Measurements from ENCODE around the gene TENM4. TPM values are rescaled to one million over a fixed set of nuclear protein-coding genes. Genes with fewer than 3 reads are reported as not detected.
"Not testable (repeated sequence)": the region's sequence is repeated elsewhere in the genome, so short reads cannot be mapped to it uniquely, and the experiment has no call there.

TENM4 gene
- total RNA-seq, 2 experiments from 2014 or later: not detected

- Histone ChIP-seq H3K36me3 (ENCODE audit: insufficient read depth, low read length) (no peaks in the 10 kb centered on the region), H3K4me3 (ENCODE audit: low read depth, low read length, poor library complexity, severe bottlenecking) (no peak overlapping the region), H2AFZ (ENCODE audit: low read length) (no peak overlapping the region), H3K9me3 (ENCODE audit: low read length) (no peaks in the 10 kb centered on the region), H3K27ac (ENCODE audit: low read depth, low read length, poor library complexity, severe bottlenecking) (no peak overlapping the region), H3K4me2 (ENCODE audit: low read length) (no peak overlapping the region), H3K4me1 (ENCODE audit: insufficient read depth, low read length, poor library complexity, severe bottlenecking) (no peaks in the 10 kb centered on the region), H3K79me2 (ENCODE audit: insufficient read depth, low read depth, low read length) (no peaks in the 10 kb centered on the region), H3K9me2 (ENCODE audit: insufficient read depth, low read length) (no peaks in the 10 kb centered on the region), H4K20me1 (ENCODE audit: insufficient read depth, low read length) (no peaks in the 10 kb centered on the region)
- no TSS peak for BruUV-seq (replicated peaks)
- CTCF ChIA-PET (ENCODE audit: unreplicated experiment): no interaction called here
- POLR2A ChIA-PET: no interaction called here
- intact Hi-C loops (cut with micrococcal nuclease; ENCODE audit: unreplicated experiment): no loop called here
- DNase-seq (ENCODE audit: low spot score): no peak
- TF ChIP-seq EZH2phosphoT487 (IDR thresholded peaks at IDR 0.05; ENCODE audit: borderline replicate concordance, low read depth, low read length): no peak
- TF ChIP-seq CTCF (conservative IDR thresholded peaks at IDR 0.05; ENCODE audit: low read length): no peak
Observed at GRCh38 chr11:78886616-78887015, 554.2 kb downstream of the TENM4 start.

GRCh38 chr11:78884761-78885160 is 556.1 kb downstream of the TENM4 start:
- no peak overlapping the region for H3K4me2 ChIP-seq (ENCODE audit: low read length)
- no peak overlapping the region for H3K27ac ChIP-seq (ENCODE audit: low read depth, low read length, poor library complexity, severe bottlenecking)
- H2AFZ ChIP-seq (ENCODE audit: low read length): no peak overlapping the region
- TF ChIP-seq EZH2phosphoT487 (IDR thresholded peaks at IDR 0.05; ENCODE audit: borderline replicate concordance, low read depth, low read length): no peak
- TF ChIP-seq CTCF (conservative IDR thresholded peaks at IDR 0.05; ENCODE audit: low read length): no peak
- POLR2A ChIA-PET: no interaction called here
- CTCF ChIA-PET (ENCODE audit: unreplicated experiment): no interaction called here
- no peaks in the 10 kb centered on the region for H3K4me1 ChIP-seq (ENCODE audit: insufficient read depth, low read length, poor library complexity, severe bottlenecking)
- no peaks in the 10 kb centered on the region for H4K20me1 ChIP-seq (ENCODE audit: insufficient read depth, low read length)
- H3K4me3 ChIP-seq (ENCODE audit: low read depth, low read length, poor library complexity, severe bottlenecking): no peak overlapping the region
- H3K36me3 ChIP-seq (ENCODE audit: insufficient read depth, low read length): no peaks in the 10 kb centered on the region
- no peaks in the 10 kb centered on the region for H3K79me2 ChIP-seq (ENCODE audit: insufficient read depth, low read depth, low read length)
- BruUV-seq (replicated peaks): no TSS peak
- intact Hi-C loops (cut with micrococcal nuclease; ENCODE audit: unreplicated experiment): no loop called here
- no peaks in the 10 kb centered on the region for H3K9me3 ChIP-seq (ENCODE audit: low read length)
- no peaks in the 10 kb centered on the region for H3K9me2 ChIP-seq (ENCODE audit: insufficient read depth, low read length)
- DNase-seq (ENCODE audit: low spot score): no peak

- Histone ChIP-seq H3K36me3 (ENCODE audit: insufficient read depth, low read length) (no peaks in the 10 kb centered on the region), H3K79me2 (ENCODE audit: insufficient read depth, low read depth, low read length) (no peaks in the 10 kb centered on the region), H3K4me2 (ENCODE audit: low read length) (no peak overlapping the region), H3K27ac (ENCODE audit: low read depth, low read length, poor library complexity, severe bottlenecking) (no peak overlapping the region), H3K9me2 (ENCODE audit: insufficient read depth, low read length) (no peaks in the 10 kb centered on the region), H2AFZ (ENCODE audit: low read length) (no peak overlapping the region), H4K20me1 (ENCODE audit: insufficient read depth, low read length) (no peaks in the 10 kb centered on the region), H3K9me3 (ENCODE audit: low read length) (no peaks in the 10 kb centered on the region), H3K4me1 (ENCODE audit: insufficient read depth, low read length, poor library complexity, severe bottlenecking) (no peaks in the 10 kb centered on the region), H3K4me3 (ENCODE audit: low read depth, low read length, poor library complexity, severe bottlenecking) (no peak overlapping the region)
- POLR2A ChIA-PET: interaction anchor here (0.7 kb wide), 1 partner anchor 15 kb away, joined by 3 read pairs; no protein-coding TSS in a partner anchor
- TF ChIP-seq CTCF (conservative IDR thresholded peaks at IDR 0.05; ENCODE audit: low read length) (no peak), EZH2phosphoT487 (IDR thresholded peaks at IDR 0.05; ENCODE audit: borderline replicate concordance, low read depth, low read length) (no peak)
- intact Hi-C loops (cut with micrococcal nuclease; ENCODE audit: unreplicated experiment): no loop called here
- CTCF ChIA-PET (ENCODE audit: unreplicated experiment): no interaction called here
- no peak for DNase-seq (ENCODE audit: low spot score)
- BruUV-seq (replicated peaks): no TSS peak
Observed at GRCh38 chr11:78883506-78883905, 557.3 kb downstream of the TENM4 start.

GRCh38 chr11:78879094-78879980 is 561.5 kb downstream of the TENM4 start:
- H3K4me2 ChIP-seq (ENCODE audit: low read length); H3K9me3 ChIP-seq (ENCODE audit: low read length); H3K4me3 ChIP-seq (ENCODE audit: low read depth, low read length, poor library complexity, severe bottlenecking); H2AFZ ChIP-seq (ENCODE audit: low read length); H4K20me1 ChIP-seq (ENCODE audit: insufficient read depth, low read length); POLR2A ChIA-PET; CTCF ChIA-PET (ENCODE audit: unreplicated experiment); H3K9me2 ChIP-seq (ENCODE audit: insufficient read depth, low read length); H3K27ac ChIP-seq (ENCODE audit: low read depth, low read length, poor library complexity, severe bottlenecking); H3K4me1 ChIP-seq (ENCODE audit: insufficient read depth, low read length, poor library complexity, severe bottlenecking); DNase-seq (ENCODE audit: low spot score); BruUV-seq (replicated peaks); intact Hi-C loops (cut with micrococcal nuclease; ENCODE audit: unreplicated experiment); H3K79me2 ChIP-seq (ENCODE audit: insufficient read depth, low read depth, low read length); H3K36me3 ChIP-seq (ENCODE audit: insufficient read depth, low read length): not testable (repeated sequence)
